ENCODE data around the gene UNC45B.

GRCh38 chr17:35161281-35161761 lies 13.7 kb downstream of the UNC45B start:
- TF ChIP-seq, protein P1, sequence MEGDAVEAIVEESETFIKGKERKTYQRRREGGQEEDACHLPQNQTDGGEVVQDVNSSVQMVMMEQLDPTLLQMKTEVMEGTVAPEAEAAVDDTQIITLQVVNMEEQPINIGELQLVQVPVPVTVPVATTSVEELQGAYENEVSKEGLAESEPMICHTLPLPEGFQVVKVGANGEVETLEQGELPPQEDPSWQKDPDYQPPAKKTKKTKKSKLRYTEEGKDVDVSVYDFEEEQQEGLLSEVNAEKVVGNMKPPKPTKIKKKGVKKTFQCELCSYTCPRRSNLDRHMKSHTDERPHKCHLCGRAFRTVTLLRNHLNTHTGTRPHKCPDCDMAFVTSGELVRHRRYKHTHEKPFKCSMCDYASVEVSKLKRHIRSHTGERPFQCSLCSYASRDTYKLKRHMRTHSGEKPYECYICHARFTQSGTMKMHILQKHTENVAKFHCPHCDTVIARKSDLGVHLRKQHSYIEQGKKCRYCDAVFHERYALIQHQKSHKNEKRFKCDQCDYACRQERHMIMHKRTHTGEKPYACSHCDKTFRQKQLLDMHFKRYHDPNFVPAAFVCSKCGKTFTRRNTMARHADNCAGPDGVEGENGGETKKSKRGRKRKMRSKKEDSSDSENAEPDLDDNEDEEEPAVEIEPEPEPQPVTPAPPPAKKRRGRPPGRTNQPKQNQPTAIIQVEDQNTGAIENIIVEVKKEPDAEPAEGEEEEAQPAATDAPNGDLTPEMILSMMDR (IDR thresholded peaks at IDR 0.05) = no peak
- TF ChIP-seq POLR2A (IDR thresholded peaks at IDR 0.05) = no peak
